ENCODE measurements around the gene WT1.

- TF ChIP-seq SIX5 (IDR thresholded peaks at IDR 0.05; ENCODE audit: low read depth, low read length, severe bottlenecking) (no peak), CTCF (IDR thresholded peaks at IDR 0.05 in 2 of 3, conservative IDR thresholded peaks at IDR 0.05 in 1 of 3; ENCODE audit: control insufficient read depth in 2 of 3, extremely low read depth in 1 of 3, insufficient read depth in 1 of 3, low read depth in 3 of 3, low read length in 3 of 3) (no peak), IKZF1 (conservative IDR thresholded peaks at IDR 0.05) (no peak), NFYA (IDR thresholded peaks at IDR 0.05; ENCODE audit: borderline replicate concordance, low read depth, low read length) (no peak), MAX (IDR thresholded peaks at IDR 0.05; ENCODE audit: low read depth, low read length) (no peak), TBL1XR1 (IDR thresholded peaks at IDR 0.05; ENCODE audit: low read depth, low read length) (no peak), POLR2A (IDR thresholded peaks at IDR 0.05; ENCODE audit: low read depth, low read length) (no peak), CHD2 (IDR thresholded peaks at IDR 0.05; ENCODE audit: borderline replicate concordance, low read depth, low read length) (no peak), E2F4 (IDR thresholded peaks at IDR 0.05; ENCODE audit: low read depth, low read length) (no peak), RB1 (IDR thresholded peaks at IDR 0.05; ENCODE audit: borderline replicate concordance) (no peak), FOS (IDR thresholded peaks at IDR 0.05; ENCODE audit: borderline replicate concordance, extremely low read depth, insufficient read length) (no peak), TAF1 (IDR thresholded peaks at IDR 0.05; ENCODE audit: borderline replicate concordance, low read depth, low read length) (no peak), SIN3A (IDR thresholded peaks at IDR 0.05; ENCODE audit: low read depth, low read length) (no peak)
Observed at GRCh38 chr11:32400196-32400595, 35.1 kb downstream of the WT1 start.

Measured in GM12878 (cell line).